ENCODE results near the gene SLU7. TPM values are rescaled to one million over a fixed set of nuclear protein-coding genes. Genes with fewer than 3 reads are reported as not detected.

Gene SLU7
- total RNA-seq, 4 donors from 2014 or later: 49.6 to 96.6 (median 64.9) TPM

- no peak for DNase-seq (ENCODE audit: low spot score)
- TF ChIP-seq CTCF (IDR thresholded peaks at IDR 0.05): no peak
- ATAC-seq (ENCODE audit: low FRiP score): no peak
These were observed 51.0 kb downstream of the SLU7 start for GRCh38 chr5:160367885-160368284.

DNA sequence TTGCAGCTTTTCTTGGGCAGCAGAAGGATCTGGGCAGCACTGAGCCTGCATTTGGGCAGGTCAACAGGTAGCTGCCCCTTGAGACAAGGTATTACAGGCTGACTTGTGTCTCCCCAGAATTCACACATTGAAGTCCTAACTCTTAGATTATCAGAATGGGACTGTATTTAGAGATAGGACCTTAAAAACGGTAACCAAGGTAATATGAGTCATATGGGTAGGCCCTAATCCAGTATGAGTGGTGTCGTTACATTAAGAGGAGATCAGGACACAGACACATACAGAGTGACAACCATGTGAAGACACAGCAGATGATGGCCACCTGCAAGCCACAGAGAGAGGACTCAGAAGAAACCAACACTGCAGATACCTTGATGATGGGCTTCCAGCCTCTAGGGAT lies 51.6 kb downstream of the SLU7 start:
- no peak for ATAC-seq (ENCODE audit: low FRiP score)
- DNase-seq (ENCODE audit: low spot score): no peak
- no peak for TF ChIP-seq CTCF (IDR thresholded peaks at IDR 0.05)

DNA sequence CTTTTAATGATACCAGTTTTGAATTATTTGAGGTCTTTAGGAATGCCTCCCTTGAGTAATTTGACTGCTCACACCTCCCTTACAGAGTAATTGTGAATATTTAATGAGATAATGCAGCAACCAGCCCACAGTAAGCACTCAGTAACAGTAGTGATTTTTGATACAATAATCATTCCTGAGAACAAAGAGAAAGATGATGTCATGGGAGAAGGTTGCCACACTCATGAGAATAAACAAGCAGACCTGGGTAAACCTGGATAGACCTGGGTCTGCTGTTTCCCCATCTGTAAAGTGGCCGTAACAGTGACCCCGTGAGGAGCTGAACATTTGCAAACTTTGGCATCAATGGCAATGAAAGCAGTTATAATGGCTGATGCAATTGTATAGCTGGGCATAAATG lies 52.7 kb downstream of the SLU7 start:
- DNase-seq (ENCODE audit: low spot score): no peak
- no peak for TF ChIP-seq CTCF (IDR thresholded peaks at IDR 0.05)

DNA sequence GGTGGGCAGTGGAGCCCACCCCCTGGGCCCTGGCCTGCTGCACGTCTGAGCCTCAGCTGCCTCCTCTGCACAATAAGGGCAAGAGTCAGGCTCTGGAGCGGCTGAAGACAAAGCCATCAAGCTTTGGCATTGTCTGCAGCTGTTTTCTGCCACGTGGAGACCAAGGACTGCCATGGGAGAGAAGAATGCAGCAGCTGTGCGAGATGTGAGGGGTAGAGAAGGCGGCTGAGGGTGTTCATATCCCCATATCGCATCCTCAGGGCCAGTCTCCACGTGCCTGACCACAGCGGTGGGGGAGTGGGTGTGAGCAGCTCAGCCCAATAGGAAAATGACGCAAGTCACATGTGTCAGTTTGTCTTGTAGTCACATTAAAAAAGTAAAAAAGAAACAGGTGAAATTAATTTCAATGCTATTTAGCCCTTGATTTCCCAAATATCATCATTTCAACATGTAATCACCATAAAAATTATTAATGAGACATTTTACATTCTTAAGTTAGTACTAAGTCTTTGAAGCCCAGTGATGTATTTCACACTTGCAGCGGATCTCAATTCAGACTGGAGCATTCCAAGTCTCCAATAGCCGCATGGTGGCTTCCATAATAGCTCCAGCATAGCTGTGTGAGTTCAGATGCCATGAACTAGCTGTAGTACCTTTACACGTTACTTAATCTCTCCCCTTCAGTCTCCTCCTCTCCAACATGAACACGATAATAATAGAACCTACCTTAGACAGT lies 55.1 kb downstream of the SLU7 start:
- ATAC-seq (ENCODE audit: low FRiP score) (no peak), DNase-seq (ENCODE audit: low spot score) (no peak)
- no peak for TF ChIP-seq CTCF (IDR thresholded peaks at IDR 0.05)

More for the DNA sequence above, 52.7 kb downstream of the SLU7 start:
- ATAC-seq (ENCODE audit: low FRiP score): no peak

- no peak for TF ChIP-seq CTCF (IDR thresholded peaks at IDR 0.05)
- DNase-seq (ENCODE audit: low spot score): no peak
- ATAC-seq (ENCODE audit: low FRiP score): no peak
These were observed 55.7 kb downstream of the SLU7 start for GRCh38 chr5:160363211-160363610.

DNA sequence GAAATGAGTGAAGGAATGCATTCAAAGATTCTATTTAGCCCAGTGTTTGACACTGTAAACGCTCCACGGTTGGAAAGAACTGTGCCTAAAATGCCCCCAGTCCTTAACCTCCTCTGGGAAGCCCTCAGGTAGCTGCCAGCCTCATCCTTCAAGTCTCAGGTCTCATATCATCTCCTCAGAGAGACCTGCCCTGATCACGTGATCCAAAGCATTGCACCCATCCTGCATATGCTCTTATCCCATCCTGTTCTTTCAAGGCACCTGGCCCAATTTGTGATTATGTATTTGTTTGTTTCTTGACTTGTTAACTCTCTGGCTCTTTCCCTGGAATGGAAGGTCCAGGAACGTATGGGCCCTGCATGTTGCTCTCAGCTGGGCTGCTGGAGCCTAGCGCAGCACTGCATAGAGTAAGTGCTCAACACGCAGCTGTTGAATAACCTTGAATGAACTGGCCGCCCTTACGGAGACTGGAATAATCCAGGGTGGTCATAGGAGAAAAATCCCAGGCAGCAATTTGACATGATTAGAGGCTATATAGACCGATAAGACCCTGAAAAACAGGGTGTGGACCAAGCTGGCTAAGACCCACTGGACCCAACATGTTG lies 57.2 kb downstream of the SLU7 start:
- DNase-seq (ENCODE audit: low spot score) (no peak), ATAC-seq (ENCODE audit: low FRiP score) (no peak)
- TF ChIP-seq CTCF (IDR thresholded peaks at IDR 0.05): no peak

- DNase-seq (ENCODE audit: low spot score) (no peak), ATAC-seq (ENCODE audit: low FRiP score) (no peak)
- no peak for TF ChIP-seq CTCF (IDR thresholded peaks at IDR 0.05)
These were observed 58.6 kb downstream of the SLU7 start for GRCh38 chr5:160360310-160360709.

Data from omental fat pad (tissue), 4 donors.